ENCODE measurements around the gene EVX2. TPM values are rescaled to one million over a fixed set of nuclear protein-coding genes. Genes with fewer than 3 reads are reported as not detected.

EVX2 gene
- total RNA-seq, 1 donor from 2014 or later, result not detected

GRCh38 chr2:176105078-176105729, 21.4 kb upstream of the EVX2 start:
- no peak for FAIRE-seq
- H3K27me3 Mint-ChIP-seq (ENCODE audit: low read depth, unreplicated experiment), result peaks cover 83% of the 10 kb centered on the region
- peaks cover 4% of the 10 kb centered on the region for H3K4me1 Mint-ChIP-seq (ENCODE audit: low read depth, unreplicated experiment)
- no peaks in the 10 kb centered on the region for H3K79me2 ChIP-seq (ENCODE audit: insufficient read depth, low read length)
- H3K4me2 ChIP-seq (ENCODE audit: low read length), result no peak overlapping the region
- H3K36me3 ChIP-seq (ENCODE audit: insufficient read depth, low read length), result no peaks in the 10 kb centered on the region
- no peak for DNase-seq (ENCODE audit: low read depth)
- H3K9me3 ChIP-seq (ENCODE audit: insufficient read depth, low read depth, low read length), result peaks cover 21% of the 10 kb centered on the region
- H3K4me1 ChIP-seq (ENCODE audit: insufficient read depth, low read length), result no peaks in the 10 kb centered on the region
- H3K4me3 Mint-ChIP-seq (ENCODE audit: unreplicated experiment), result no peak overlapping the region
- H3K27ac ChIP-seq (ENCODE audit: low read depth, low read length), result no peak overlapping the region
- H3K27me3 ChIP-seq (ENCODE audit: insufficient read depth, low read length), result peaks cover 87% of the 10 kb centered on the region
- H3K9me3 Mint-ChIP-seq (ENCODE audit: unreplicated experiment), result peaks cover 23% of the 10 kb centered on the region
- H3K27ac Mint-ChIP-seq (ENCODE audit: unreplicated experiment), result peak overlapping the region; percentile 72
- no peak overlapping the region for H3K4me3 ChIP-seq (ENCODE audit: insufficient read depth, low read depth, low read length)
- no peaks in the 10 kb centered on the region for H3K36me3 Mint-ChIP-seq (ENCODE audit: low read depth, unreplicated experiment)
- no peak for TF ChIP-seq EZH2 (IDR thresholded peaks at IDR 0.05; ENCODE audit: insufficient read depth, low read length)
- TF ChIP-seq, protein P1, sequence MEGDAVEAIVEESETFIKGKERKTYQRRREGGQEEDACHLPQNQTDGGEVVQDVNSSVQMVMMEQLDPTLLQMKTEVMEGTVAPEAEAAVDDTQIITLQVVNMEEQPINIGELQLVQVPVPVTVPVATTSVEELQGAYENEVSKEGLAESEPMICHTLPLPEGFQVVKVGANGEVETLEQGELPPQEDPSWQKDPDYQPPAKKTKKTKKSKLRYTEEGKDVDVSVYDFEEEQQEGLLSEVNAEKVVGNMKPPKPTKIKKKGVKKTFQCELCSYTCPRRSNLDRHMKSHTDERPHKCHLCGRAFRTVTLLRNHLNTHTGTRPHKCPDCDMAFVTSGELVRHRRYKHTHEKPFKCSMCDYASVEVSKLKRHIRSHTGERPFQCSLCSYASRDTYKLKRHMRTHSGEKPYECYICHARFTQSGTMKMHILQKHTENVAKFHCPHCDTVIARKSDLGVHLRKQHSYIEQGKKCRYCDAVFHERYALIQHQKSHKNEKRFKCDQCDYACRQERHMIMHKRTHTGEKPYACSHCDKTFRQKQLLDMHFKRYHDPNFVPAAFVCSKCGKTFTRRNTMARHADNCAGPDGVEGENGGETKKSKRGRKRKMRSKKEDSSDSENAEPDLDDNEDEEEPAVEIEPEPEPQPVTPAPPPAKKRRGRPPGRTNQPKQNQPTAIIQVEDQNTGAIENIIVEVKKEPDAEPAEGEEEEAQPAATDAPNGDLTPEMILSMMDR (IDR thresholded peaks at IDR 0.05; ENCODE audit: insufficient read depth, low read depth, low read length), result no peak
- peaks cover 4% of the 10 kb centered on the region for H4K20me1 ChIP-seq (ENCODE audit: insufficient read depth, low read length)
- H3K9ac ChIP-seq (ENCODE audit: low read length), result no peak overlapping the region
- no peak overlapping the region for H2AFZ ChIP-seq (ENCODE audit: low read depth, low read length)

DNA sequence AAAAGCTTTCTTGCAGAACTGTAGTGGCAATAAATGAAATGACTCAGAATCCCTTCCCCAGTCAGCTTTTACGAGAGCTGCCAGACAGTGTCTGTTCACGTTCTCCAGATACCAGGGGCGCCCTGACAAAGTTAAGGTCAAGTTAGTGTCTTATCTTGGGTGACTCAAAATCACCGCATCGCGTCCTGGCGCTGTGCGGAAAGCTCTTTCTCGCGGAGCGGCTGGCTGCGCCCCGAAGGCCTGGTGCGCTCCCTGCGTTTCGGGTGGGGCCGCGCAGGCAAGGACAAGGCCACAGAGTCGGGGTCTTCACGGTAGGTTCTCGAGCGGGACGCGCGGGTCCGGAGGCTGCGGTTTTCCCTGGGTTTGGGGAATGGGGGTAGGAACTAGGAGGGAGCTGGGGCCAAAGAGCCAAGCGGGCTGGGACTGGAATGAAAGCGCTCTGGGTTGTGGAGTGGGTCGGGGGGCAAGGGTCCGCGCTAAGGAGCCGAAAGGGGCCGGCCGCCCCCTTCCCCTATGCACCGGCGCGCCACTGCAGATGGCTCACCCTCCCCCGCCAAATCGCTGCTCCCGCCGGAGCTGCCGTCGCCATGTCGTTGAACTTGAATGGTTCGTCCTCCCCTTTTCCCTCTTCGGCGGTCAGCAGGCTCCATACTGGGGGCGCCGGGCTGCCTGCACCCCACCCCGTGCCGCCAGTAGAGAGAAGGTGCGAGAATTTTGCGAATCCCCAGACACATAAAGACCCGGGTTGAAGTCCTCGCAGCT, 20.7 kb upstream of the EVX2 start:
- peaks cover 23% of the 10 kb centered on the region for H3K9me3 Mint-ChIP-seq (ENCODE audit: unreplicated experiment)
- Histone ChIP-seq H3K79me2 (ENCODE audit: insufficient read depth, low read length) (no peaks in the 10 kb centered on the region), H3K4me1 (ENCODE audit: insufficient read depth, low read length) (no peaks in the 10 kb centered on the region), H3K36me3 (ENCODE audit: insufficient read depth, low read length) (no peaks in the 10 kb centered on the region), H3K27ac (ENCODE audit: low read depth, low read length) (no peak overlapping the region), H4K20me1 (ENCODE audit: insufficient read depth, low read length) (peaks cover 4% of the 10 kb centered on the region), H3K27me3 (ENCODE audit: insufficient read depth, low read length) (peaks cover 87% of the 10 kb centered on the region), H2AFZ (ENCODE audit: low read depth, low read length) (no peak overlapping the region), H3K9me3 (ENCODE audit: insufficient read depth, low read depth, low read length) (peaks cover 21% of the 10 kb centered on the region), H3K4me2 (ENCODE audit: low read length) (no peak overlapping the region), H3K4me3 (ENCODE audit: insufficient read depth, low read depth, low read length) (no peak overlapping the region), H3K9ac (ENCODE audit: low read length) (no peak overlapping the region)
- peak overlapping the region; percentile 72 for H3K27ac Mint-ChIP-seq (ENCODE audit: unreplicated experiment)
- DNase-seq (ENCODE audit: low read depth), result no peak
- no peak for FAIRE-seq
- no peaks in the 10 kb centered on the region for H3K36me3 Mint-ChIP-seq (ENCODE audit: low read depth, unreplicated experiment)
- peaks cover 79% of the 10 kb centered on the region for H3K27me3 Mint-ChIP-seq (ENCODE audit: low read depth, unreplicated experiment)
- H3K4me3 Mint-ChIP-seq (ENCODE audit: unreplicated experiment), result no peak overlapping the region
- peaks cover 4% of the 10 kb centered on the region for H3K4me1 Mint-ChIP-seq (ENCODE audit: low read depth, unreplicated experiment)
- peak; percentile 89 for TF ChIP-seq EZH2 (IDR thresholded peaks at IDR 0.05; ENCODE audit: insufficient read depth, low read length)
- TF ChIP-seq, protein P1 (IDR thresholded peaks at IDR 0.05; ENCODE audit: insufficient read depth, low read depth, low read length), result no peak
